ENCODE measurements around the gene ATG7. TPM values are rescaled to one million over a fixed set of nuclear protein-coding genes. Genes with fewer than 3 reads are reported as not detected.
A peak's percentile ranks its signal among the peaks of the same experiment; 100 is the strongest.

The ATG7 gene
- polyA plus RNA-seq, 2 of the 4 experiments (the other 2 are of a cell fraction), result 27.2 to 41.2 TPM

DNA sequence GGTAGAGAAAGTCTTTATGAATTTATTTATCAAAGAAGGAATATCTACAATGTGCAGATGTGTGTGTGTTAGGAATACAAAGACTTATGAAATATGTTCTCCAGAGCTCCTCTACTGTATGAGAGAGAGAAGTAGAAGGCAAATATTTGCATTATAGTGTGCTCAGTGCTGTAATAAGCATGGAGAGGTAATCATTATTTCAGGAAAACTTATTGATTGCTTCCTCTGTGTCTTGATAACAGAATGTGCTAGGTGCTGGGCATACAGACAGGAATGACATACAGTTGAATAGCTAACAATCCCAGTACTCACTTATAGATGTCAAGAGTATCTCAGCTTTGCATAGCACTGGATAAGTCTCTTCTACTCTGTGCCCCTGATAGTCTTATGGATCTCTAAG is 30.2 kb downstream of the ATG7 start:
- H3K4me1 ChIP-seq, result peaks cover 12% of the 10 kb centered on the region
- TF ChIP-seq MAFK (IDR thresholded peaks at IDR 0.05; ENCODE audit: partially characterized antibody) (no peak), CHD2 (IDR thresholded peaks at IDR 0.05; ENCODE audit: low read length, partially characterized antibody) (no peak)
- no peak overlapping the region for H3K27ac ChIP-seq
- POLR2A ChIA-PET, result interaction anchor here (0.8 kb wide), 1 partner anchor 30 kb away, joined by 3 read pairs; the partner anchor contains the start of gene ATG7
- H3K9me3 ChIP-seq, result no peaks in the 10 kb centered on the region
- DNase-seq (ENCODE audit: low read depth in 1 of 2, low spot score in 1 of 2) (no peak), FAIRE-seq (no peak), ATAC-seq (no peak)
- CTCF ChIA-PET, result interaction anchor here (0.6 to 1.7 kb wide), 2 partner anchors 32 to 238 kb away, joined by 3 to 9 read pairs; no protein-coding TSS in a partner anchor
- no peak overlapping the region for H3K4me2 ChIP-seq
- no peak overlapping the region for H3K4me3 ChIP-seq

DNA sequence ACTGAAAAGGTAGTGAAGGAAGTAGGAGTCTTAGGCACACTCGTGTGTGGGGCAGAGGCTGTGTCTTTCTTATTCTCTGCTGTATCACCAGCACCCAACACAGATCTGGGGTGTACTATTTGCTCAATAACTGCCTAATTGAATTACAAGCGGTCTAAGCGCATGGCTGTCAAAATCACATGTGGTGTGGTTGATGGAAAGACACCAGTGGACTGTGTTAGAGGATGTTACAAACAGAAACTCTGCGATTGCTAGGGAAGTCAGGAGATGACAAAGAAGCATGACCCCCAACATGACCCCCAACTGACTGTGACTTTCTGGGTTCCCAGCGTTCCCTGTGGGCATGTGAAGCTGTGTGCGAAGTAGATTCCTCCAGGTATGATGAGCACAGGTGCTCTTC is 32.0 kb downstream of the ATG7 start:
- ChIA-PET POLR2A (no interaction called here), CTCF (no interaction called here)
- H3K4me1 ChIP-seq, result peaks cover 12% of the 10 kb centered on the region
- ATAC-seq, result no peak
- no peaks in the 10 kb centered on the region for H3K9me3 ChIP-seq
- no peak for FAIRE-seq
- 92% methylated on average over 6 of the region's 6 CpGs for WGBS (ENCODE audit: missing lambda C conversion rate)
- no peak for DNase-seq (ENCODE audit: low read depth in 1 of 2, low spot score in 1 of 2)
- H3K27ac ChIP-seq, result no peak overlapping the region
- no peak overlapping the region for H3K4me2 ChIP-seq
- no peak overlapping the region for H3K4me3 ChIP-seq
- no peak for TF ChIP-seq HOXB5 (CRISPR knock-in tag; IDR thresholded peaks at IDR 0.05)
- TF ChIP-seq JUNB (IDR thresholded peaks at IDR 0.05), result no peak
- no peak for TF ChIP-seq NPAS2 (CRISPR knock-in tag; IDR thresholded peaks at IDR 0.05; ENCODE audit: borderline replicate concordance)
- TF ChIP-seq MAFK (IDR thresholded peaks at IDR 0.05; ENCODE audit: partially characterized antibody), result no peak
- TF ChIP-seq, protein P1, sequence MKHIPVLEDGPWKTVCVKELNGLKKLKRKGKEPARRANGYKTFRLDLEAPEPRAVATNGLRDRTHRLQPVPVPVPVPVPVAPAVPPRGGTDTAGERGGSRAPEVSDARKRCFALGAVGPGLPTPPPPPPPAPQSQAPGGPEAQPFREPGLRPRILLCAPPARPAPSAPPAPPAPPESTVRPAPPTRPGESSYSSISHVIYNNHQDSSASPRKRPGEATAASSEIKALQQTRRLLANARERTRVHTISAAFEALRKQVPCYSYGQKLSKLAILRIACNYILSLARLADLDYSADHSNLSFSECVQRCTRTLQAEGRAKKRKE (CRISPR knock-in tag; IDR thresholded peaks at IDR 0.05; ENCODE audit: low read depth), result no peak
- no peak for TF ChIP-seq EP300 (IDR thresholded peaks at IDR 0.05)
- TF ChIP-seq, protein P2, sequence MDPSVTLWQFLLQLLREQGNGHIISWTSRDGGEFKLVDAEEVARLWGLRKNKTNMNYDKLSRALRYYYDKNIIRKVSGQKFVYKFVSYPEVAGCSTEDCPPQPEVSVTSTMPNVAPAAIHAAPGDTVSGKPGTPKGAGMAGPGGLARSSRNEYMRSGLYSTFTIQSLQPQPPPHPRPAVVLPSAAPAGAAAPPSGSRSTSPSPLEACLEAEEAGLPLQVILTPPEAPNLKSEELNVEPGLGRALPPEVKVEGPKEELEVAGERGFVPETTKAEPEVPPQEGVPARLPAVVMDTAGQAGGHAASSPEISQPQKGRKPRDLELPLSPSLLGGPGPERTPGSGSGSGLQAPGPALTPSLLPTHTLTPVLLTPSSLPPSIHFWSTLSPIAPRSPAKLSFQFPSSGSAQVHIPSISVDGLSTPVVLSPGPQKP (IDR thresholded peaks at IDR 0.05; ENCODE audit: low read depth, low read length), result no peak
- no peak for TF ChIP-seq ZSCAN20 (CRISPR knock-in tag; IDR thresholded peaks at IDR 0.05)

DNA sequence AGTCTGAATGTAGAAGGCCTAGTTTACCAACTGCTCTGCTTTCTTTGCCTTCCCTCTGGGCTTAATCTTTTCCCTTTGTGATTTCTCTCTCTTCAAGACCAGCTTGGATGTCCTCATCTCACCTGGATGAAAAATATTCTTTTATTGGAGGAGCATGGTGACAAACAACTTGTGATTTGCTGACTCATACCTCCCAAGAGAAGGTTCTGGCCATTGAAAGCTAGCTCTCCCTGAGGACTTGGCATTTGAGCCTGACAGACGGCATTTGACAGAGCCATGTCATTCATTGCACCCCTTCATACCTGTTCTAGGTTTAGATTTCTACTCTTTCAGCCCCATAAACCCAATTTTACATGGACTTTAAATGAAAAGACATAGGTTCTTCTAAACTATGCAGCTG is 33.3 kb downstream of the ATG7 start:
- H3K4me3 ChIP-seq, result no peak overlapping the region
- DNase-seq (ENCODE audit: low read depth in 1 of 2, low spot score in 1 of 2), result peak in 1 of 2 experiments; percentile 9
- ChIA-PET CTCF (interaction anchor here (0.6 to 2.9 kb wide), 2 partner anchors 149 to 1497 kb away, joined by 4 to 11 read pairs; no protein-coding TSS in a partner anchor), POLR2A (no interaction called here)
- 71% methylated on average over 1 of the region's 1 CpG for WGBS (ENCODE audit: missing lambda C conversion rate)
- ATAC-seq, result no peak
- no peak for FAIRE-seq
- H3K4me1 ChIP-seq, result peaks cover 12% of the 10 kb centered on the region
- peak overlapping the region; percentile 8; the same call in 1 of the 3 replicates for H3K4me2 ChIP-seq
- TF ChIP-seq MAFK (IDR thresholded peaks at IDR 0.05; ENCODE audit: partially characterized antibody) (peak; percentile 83), RNF2 (IDR thresholded peaks at IDR 0.05; ENCODE audit: borderline replicate concordance, low read depth) (no peak), NFE2L2 (conservative IDR thresholded peaks at IDR 0.05; ENCODE audit: low read length) (peak; percentile 59; the same call in 1 of the 2 replicates), HDAC2 (IDR thresholded peaks at IDR 0.05) (no peak)
- H3K9me3 ChIP-seq, result no peaks in the 10 kb centered on the region
- peak overlapping the region; percentile 1 to 52; a peak in 4 of 6 replicates for H3K27ac ChIP-seq

DNA sequence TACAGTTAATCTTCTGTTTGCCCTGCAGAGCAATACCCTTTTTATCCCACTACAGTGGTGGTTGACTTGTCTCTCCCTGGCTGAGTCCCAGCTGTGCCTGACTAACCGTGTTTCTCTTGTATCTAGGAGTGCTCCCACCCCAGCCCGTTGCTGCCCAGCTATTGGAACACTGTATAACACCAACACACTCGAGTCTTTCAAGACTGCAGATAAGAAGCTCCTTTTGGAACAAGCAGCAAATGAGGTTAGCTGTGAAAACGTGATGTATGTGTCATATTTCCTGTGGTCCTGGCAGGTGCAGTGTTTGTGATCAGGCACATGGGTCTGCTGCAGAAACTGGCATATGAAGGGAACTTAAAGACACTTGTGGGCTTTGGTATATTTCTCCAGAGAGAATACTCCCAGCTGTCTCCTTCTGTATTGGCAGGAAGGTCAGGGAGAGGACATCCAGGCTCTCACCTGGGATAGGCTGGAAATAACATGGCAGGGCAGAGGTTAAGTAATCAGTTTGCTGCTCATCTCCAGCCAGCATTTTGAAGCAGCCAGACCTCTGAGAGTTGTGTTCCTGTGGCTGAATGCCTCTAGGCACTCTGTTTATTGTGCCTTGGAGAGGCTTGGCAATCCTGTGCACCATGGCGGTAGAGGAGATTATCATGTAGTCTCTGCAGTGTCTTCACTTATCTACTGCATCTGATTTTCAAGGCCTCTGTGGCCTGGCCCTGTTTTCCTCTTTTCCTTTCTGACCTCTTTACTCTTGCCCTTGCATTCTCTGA is 34.8 kb downstream of the ATG7 start:
- H3K4me3 ChIP-seq, result no peak overlapping the region
- TF ChIP-seq HOXA7 (CRISPR knock-in tag; IDR thresholded peaks at IDR 0.05) (no peak), NR3C1 (IDR thresholded peaks at IDR 0.05) (no peak), MAFK (IDR thresholded peaks at IDR 0.05; ENCODE audit: partially characterized antibody) (no peak), POLR2A (IDR thresholded peaks at IDR 0.05; ENCODE audit: low read length) (no peak), CHD4 (IDR thresholded peaks at IDR 0.05; ENCODE audit: borderline replicate concordance) (no peak), BHLHE40 (IDR thresholded peaks at IDR 0.05; ENCODE audit: low read depth, low read length) (no peak), FOSL2 (IDR thresholded peaks at IDR 0.05) (no peak), FOSL2 (CRISPR knock-in tag; IDR thresholded peaks at IDR 0.05) (no peak)
- TF ChIP-seq, protein P1 (CRISPR knock-in tag; IDR thresholded peaks at IDR 0.05; ENCODE audit: low read depth), result no peak
- DNase-seq (ENCODE audit: low read depth in 1 of 2, low spot score in 1 of 2) (no peak), FAIRE-seq (no peak), ATAC-seq (no peak)
- CTCF ChIA-PET, result interaction anchor here (1.1 to 2.9 kb wide), 3 partner anchors 14 to 177 kb away, joined by 3 to 11 read pairs (median 4); no protein-coding TSS in a partner anchor
- WGBS (ENCODE audit: missing lambda C conversion rate), result 68% methylated on average over 5 of the region's 5 CpGs
- no peak overlapping the region for H3K4me2 ChIP-seq
- H3K9me3 ChIP-seq, result no peaks in the 10 kb centered on the region
- POLR2A ChIA-PET, result interaction anchor here (1.3 kb wide), 1 partner anchor 18 kb away, joined by 4 read pairs; no protein-coding TSS in a partner anchor
- no peak overlapping the region for H3K27ac ChIP-seq
- peaks cover 12% of the 10 kb centered on the region for H3K4me1 ChIP-seq

Data from A549 (cell line).